HG03457 (cell line): ENCODE results near the gene LDB2.

Experiments used
- ATAC-seq: cut with Tn5 transposase; IDR thresholded peaks from one replicate; pipeline ENCODE4 v1.9.1; 2021; ENCODE audit warnings: moderate number of reproducible peaks; ENCODE audit not compliant: unreplicated experiment

Gene LDB2

DNA sequence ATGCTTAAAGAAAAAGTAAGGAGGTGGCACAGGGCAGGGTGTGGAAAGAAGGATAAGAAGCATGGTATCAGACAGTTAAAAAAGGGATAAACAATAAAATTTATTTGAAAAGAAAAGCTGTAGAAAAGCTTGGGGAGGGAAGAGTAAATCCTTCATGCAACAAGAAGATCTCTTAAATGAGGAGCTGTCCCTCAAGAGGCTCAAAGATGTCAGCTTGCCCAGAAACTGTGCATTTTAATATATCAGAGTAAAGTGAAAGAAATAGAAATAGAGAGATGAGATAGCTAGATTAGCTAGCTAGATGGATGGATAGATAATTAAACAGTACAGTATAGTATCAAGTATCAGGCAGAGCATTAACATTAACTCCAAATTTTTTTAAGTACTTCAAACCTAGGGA lies 170.3 kb downstream of the LDB2 start:
- no peak for ATAC-seq

DNA sequence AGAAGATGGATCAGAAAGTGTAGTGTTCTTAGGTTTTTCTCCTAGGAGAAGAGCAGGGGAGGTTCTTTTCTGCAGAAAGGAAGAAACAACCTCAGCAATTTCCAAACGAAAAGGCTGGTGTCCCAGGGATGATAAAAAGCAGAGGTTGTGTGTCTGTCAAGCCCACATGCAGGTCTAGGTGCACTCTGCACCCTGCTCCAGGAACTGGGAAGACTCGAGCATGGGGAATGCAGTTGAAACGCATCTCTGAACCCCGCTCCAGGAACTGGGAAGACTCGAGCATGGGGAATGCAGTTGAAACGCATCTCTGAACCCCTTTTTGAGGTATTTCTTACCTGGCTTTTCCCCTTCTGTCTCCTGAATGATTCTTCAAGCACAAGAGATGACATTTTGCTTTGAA lies 171.2 kb downstream of the LDB2 start:
- ATAC-seq: no peak

DNA sequence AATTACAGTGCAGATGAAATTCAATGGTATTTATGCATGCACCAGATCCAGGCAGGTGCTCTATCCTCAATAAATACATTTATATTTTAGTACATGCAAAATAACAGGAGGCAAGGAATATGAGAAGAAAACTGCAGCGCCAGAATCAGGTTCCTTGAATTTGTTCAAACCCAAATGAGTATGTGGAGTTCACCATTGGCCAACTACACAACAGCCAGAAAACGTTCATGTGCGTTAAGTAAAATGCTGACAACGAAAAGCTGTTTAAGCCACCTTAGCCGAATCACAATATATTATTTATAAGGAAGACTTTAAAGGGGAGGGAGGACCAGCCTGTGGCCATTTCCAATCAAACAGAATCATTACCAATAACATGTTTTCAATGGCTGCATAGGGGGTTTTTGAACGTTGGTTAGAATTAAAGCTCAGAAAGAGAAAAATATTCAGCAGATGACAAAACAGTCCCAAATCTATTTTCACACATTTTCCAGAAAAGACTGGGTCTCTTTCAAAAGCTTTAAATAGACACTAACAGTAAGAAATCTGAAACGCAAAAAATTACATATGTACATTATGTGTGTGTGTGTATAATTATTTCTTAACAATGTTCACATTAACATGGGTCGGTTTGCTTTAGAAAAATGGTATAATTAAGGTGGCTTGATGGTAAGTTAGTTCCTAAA lies 171.9 kb downstream of the LDB2 start:
- no peak for ATAC-seq

DNA sequence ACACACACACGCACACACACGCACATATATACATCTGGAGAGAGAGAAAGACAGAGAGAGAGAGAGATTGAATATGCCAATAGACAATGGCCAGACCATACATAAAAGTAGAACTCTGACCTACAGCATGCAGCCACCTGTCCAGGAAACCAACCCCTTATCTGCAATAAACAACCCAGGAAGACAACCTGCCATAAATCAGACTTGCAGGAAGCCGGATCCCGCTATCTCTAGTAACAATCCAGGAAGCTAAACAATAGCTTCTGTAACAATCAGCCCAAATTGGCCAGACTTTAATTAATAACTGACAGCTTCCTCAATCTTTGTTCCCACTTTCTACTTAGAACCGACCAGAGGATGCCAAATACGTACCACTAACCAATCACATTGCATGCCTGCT lies 173.2 kb downstream of the LDB2 start:
- no peak for ATAC-seq

DNA sequence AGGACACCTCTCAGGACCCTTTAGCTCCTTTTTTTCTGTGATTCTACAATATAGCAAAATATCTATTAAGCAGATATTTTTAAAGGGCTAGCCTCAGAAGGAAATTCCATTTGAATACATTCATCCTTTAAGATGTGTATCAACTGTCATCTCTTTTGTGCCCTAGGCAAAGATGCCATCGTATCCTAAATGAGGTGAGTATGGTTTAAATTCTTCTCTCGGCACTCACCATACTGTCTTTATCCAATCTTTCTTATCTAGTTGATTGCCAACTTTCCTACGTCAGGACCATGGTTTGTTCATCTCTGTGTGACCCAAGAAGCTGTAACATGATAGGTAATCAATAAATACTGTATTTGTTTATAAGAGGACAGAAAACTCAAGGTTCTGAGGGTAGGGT lies 176.0 kb downstream of the LDB2 start:
- ATAC-seq: no peak

DNA sequence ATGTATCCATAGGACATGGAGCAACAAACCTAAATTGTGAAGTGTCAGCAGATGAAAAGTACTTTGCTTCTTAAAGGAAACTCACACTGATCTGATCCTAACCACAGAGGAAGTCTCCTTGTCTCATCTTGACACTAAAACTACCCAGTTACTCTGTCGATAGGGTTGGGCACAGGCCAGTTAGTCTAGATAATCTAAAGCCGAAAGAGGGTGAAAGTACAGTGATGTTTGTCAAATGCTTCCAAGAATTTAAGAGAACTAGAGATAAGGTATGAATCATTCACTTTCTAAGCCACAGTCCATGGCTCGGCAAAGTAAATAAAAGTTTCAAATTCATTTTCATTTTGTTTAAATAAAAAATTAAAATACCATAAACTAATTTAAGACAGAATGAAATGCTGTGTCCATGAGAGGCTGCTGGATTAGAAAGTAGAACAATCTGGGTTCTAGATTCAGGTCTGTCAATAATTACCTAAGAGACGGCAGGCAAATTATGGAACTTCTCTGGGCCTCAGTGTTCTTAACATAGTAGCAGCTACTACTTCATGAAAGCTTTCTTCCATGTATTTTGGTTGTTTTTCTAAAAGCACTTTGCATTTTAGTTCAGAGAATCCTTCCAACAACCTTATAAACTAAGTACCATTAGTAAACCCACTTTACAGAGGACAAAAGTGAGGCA lies 176.7 kb downstream of the LDB2 start:
- no peak for ATAC-seq

DNA sequence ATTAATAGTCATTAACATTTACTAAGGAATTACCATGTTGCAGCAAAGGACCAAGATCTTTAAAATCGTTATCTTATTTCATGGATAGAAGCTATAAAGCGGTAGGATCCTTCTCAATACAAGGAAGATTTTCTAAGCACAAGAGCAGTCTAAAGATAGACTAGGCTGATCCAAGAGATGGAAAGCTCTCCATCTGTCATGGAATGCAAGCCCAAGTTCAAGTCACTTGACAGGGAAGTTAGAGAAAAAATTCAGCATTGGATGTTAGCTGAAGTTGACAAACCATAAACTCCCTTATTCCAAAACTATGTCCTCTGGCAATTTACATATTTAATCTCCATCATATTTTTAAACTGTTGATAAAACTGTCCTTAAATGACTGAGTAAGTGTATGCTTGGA lies 177.7 kb downstream of the LDB2 start:
- ATAC-seq: no peak

DNA sequence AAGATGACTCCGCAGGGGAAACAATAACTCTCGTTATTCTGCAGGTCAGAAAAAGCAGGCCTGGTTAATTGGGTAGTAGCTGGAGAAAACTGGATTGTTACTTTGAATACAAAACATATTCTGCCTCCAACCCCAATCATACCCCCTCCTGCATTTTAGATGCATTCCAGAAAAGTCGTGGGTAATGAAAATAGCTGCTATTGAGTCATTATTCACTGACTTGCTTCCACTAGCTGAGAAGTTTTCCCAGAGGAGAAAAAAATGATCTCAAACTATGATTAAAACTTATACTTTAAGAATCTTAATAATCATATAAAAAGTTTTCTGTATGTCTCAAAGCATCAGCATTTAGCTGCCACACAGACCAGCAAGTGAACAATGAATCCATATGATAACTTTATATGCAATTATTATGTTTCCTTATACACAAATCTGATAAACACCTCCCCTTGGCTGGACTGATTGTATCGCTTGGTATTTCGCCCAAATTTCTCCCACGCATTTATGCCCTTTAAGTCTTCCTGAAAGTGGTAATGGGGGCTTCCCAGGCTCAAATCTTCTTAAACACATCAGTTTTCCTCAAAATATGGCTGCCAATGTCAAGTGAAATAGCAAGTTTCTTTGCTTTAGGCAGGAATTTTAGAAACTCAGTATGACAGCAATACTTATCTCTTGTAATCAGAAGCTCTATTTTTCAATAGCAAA lies 181.0 kb downstream of the LDB2 start:
- ATAC-seq: no peak

DNA sequence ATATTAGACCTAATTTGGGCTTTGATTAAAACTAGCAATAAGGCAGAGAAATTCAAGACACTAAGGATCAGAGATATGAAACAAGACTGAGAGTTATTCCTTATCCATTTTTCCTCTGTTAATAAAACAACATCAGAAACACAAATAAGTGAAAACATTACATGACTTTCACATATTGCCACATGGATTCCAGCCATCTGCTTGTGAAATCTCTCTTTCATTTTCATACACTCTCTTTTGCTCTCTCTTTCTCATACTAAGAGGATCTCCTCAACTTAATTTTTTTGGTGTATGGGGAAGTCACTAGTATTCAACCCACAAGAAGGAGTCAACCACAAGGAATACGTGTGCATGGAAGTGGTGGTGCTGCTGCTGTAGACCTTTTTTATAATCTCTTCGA lies 183.0 kb downstream of the LDB2 start:
- ATAC-seq: no peak

DNA sequence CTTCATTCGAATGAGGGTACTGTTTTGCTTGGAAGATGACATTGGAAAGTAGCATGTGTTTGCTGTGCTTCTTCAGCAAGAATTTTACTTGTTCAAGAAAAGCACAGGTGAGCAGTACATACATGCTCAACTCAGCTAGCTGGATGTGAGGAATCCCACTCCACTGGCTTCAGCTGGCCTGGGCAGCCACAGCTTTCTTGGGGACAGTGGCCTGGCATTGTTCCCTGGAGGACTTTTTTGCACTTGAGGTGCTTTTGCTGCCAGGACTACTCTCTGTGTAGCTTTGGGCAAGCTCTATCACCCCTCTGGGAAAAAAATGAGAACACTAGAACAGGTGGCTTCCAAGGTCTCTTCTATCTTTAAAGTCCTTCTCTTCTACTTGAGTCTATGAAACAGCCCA lies 184.3 kb downstream of the LDB2 start:
- ATAC-seq: no peak

DNA sequence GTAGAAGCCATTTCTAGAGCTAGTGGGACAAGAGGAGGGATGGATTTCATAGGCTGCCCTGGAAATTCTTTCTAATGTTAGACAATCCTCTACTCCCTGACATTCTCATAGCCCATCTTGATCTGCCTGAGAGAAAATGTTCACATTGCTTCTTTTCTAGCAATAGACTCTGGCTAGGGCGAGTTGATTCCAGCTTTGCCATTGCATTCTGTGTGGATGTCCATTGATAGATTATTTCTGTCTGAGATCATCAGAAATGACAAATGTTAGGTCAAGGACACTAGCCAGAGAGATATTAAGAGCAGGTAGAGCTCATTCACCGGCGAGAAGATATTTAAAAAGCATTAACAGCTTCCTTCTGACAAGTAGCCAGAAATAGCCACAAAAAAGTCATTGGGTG lies 184.7 kb downstream of the LDB2 start:
- ATAC-seq: no peak

DNA sequence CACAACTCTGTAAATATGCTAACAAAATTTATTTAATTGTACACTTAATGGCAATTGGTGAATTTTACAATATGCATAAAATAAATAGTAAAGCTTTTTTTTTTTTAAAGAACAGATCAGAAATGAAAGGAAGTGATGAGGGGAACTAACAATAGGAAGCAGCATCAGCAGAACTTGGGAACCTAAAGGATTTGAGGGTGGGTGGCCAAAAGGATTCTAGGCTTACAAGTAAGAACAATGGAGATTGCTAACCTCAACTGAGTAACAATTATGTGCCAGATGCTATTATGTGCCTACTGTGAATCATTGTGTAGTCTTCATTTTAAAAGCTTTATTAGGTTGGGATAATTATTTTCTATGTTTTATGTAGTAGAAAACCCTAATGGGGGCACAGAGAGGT lies 185.2 kb downstream of the LDB2 start:
- ATAC-seq: no peak

DNA sequence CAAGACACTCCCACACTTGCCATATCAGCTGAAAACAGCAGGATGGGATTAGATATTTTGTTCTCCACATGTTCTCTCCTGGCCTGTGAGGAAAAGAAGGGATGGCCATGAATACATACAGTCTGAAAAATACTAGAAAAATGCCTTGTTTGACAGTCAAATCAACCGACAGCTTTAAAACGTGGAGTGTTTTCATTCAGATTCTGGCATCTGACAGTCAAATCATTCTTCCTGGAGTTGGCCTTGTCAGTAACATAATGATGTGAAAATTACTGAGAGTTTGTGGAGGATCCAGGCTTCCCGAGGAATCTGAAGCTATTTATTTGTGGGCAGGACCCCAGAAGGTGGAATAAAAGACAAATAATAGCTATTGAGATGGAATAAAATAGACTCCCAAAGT lies 188.2 kb downstream of the LDB2 start:
- ATAC-seq: no peak

DNA sequence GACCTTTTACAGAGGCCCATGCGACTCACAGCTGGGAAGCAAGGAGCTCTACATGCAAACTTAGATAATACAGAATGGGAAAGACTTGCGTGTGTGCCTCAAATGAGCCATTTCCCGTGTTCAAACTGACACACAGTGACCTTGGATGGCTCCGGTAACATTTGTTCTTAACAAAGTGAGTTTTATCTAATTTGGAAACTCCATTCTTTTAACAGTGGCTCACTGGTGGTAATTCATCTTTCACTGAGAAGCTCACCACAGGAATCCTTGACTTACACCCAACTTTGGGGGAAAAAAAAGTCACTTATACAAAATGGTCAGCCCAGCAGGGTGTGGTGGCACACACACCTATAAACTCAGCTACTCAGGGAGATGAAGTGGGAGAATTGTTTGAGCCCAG lies 190.6 kb downstream of the LDB2 start:
- no peak for ATAC-seq

DNA sequence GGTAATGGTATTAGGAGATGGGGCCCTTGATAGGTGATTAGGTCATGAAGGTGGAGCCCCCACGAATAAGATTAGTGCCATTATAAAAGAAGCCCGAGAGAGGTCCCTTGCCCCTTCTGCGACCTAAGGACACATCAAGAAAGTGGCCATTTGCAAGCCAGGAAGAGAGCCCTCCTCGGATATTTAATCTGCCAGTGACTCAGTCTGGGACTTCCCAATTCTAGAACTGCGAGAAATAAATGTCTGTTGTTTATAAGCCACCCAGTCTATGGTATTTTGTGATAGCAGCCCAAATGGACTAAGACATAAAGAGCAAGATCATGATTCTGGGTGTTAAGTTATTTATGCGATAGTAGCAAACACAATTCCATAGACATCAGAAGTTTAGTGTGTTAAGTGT lies 192.2 kb downstream of the LDB2 start:
- ATAC-seq: no peak

DNA sequence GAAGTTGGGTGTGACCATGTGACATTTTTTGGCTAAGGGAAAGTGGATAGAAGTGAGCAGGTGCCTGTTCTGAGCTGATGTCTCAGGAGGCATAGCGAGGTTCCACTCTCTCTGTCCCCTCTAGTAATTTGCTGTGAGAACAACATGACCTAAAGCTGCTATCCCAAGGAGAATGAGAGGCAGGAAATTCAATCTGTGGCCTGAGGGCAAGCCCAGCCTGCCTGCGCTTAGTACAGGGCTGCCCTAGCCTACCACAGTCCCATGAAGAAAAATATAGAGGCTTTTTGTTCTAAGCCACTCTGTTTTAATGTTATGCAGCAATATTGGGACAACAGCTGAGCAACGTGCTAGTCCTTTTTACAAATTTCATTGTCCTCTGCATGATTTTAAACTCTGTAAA lies 193.1 kb downstream of the LDB2 start:
- no peak for ATAC-seq

DNA sequence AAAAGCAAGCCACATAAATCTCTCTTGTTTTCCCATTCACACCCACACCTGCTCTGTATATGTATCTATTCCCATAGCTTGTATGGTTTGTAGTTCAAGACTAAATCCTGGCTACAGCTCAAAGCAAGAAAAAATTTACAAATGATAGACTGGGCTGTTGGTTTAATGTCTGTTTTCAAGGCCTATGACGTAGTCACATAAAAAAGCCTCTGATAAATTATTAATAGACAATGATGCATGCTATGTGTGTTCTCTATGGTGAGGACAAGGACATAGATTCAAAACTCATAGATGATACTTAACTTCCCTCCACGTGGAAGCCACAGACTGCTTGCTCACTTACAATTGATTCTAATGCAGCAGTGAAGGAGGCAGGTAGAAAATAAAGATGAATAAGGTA lies 194.0 kb downstream of the LDB2 start:
- ATAC-seq: no peak

DNA sequence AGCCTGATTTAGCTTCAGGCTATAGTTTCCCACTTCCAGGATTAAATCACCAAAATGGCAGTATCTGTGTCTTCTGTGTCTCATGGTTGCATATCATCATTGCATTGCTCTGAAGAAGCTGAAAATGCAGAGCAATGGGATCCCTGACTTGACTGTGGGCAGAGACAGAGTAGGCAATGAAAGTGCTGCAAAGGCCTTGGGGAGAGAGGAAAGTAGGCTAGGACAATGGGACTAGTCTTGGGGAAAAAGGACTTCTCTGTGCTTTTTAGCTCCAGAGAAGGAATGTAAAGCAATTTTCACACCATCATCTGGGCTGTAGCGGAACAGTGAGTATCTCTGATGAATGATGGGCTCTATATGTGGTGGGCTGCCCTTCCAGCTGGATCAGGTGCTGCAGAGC lies 202.5 kb downstream of the LDB2 start:
- ATAC-seq: no peak

DNA sequence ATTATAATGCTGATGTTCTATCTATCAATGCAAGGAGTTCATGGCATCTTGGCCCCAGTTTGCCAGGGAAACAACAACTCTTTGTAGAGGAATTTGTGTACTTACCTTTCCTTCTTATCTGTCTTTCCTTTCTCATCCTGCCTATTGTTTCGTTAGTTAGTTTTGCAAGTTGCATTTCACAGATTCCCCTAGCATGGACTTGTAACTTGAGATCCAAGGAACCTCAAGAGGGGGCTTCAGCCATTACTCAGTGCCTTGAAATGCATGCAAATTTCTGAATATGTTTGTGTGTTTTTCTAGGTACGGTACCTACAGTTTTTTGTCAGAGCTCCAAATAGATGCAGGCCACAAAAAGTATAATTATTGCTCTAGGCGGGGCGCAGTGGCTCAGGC lies 203.6 kb downstream of the LDB2 start:
- no peak for ATAC-seq

DNA sequence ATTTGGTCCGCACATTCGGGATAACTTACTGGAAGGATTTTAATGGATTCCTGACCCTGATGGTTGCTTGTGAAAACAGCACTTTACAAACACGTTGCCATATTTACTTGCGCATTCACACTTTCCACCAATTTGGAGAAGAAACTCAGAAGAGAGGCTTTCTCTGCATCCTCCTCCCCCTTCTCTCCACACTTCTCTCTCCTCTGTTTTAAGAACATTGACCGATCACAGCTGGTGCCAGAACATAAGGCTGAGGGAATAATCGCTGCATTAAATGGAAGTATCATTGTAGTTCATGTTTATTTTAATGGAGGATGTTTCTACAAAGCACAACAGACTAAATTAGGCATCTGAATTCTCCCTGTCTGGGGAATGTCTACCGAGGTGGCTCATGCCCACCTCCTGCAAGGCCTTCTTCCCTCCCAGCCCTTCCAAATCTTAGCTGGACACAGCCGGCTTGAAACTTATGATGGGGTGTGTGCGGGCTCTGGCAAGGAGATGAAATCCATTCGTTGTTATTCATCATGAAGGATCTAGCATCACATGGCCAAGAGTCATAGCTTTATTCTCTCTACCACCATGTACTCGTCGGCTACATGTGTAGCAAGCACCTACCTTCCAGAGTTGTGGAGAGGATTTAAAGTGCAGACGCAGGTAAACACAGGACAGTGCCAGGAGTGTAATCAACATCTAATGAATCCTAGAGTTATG lies 204.1 kb downstream of the LDB2 start:
- ATAC-seq: no peak

DNA sequence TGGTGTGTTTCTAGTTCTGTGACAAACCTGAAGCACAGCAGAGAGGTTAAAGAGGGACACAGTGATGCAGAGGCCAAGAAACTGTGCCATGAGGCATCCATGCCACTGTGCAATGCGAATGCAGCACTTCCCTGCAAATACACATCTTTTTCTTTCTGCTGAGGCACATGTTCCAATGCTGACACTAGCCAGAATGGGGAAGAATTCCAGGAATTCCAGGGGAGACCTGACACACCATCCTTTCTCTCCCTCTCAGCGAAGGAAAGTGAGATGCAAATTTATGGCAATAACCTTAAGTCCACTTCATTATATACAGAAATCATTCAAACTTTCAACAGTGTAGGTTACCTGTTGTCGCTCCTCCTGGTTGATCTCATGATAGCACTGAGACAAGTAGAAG lies 204.8 kb downstream of the LDB2 start:
- ATAC-seq: no peak
